IPS DF 4.7 (cell line): Measurements from ENCODE around the gene VCX.
"Not testable (repeated sequence)": the region's sequence is repeated elsewhere in the genome, so short reads cannot be mapped to it uniquely, and the experiment has no call there.

ENCODE experiments used
- DNase-seq: peaks from one replicate; pipeline ENCODE4 v3.0.0-alpha.2; 2013; ENCODE audit warnings: low spot score; ENCODE audit errors: extremely low read depth

The VCX gene

GRCh38 chrX:7842871-7843270 is at the start of gene VCX:
TSS of gene VCX (plus strand) at chrX:7843171. CDS start at chrX:7843204, 33 bp downstream.
- not testable (repeated sequence) for DNase-seq

GRCh38 chrX:7798327-7798726 is 44.6 kb upstream of the VCX start:
- no peak for DNase-seq

- DNase-seq = no peak
Observed at GRCh38 chrX:7801711-7802110, 41.3 kb upstream of the VCX start.

- DNase-seq = no peak
Observed at GRCh38 chrX:7815166-7815805, 27.7 kb upstream of the VCX start.

- no peak for DNase-seq
Observed at GRCh38 chrX:7828594-7828993, 14.4 kb upstream of the VCX start.

- DNase-seq = no peak
Observed at GRCh38 chrX:7841084-7841805, 1.7 kb upstream of the VCX start.

- DNase-seq = peak; percentile 1
Observed at GRCh38 chrX:7852166-7852565, 9.2 kb downstream of the VCX start.

GRCh38 chrX:7872042-7872441 is 29.1 kb downstream of the VCX start:
- DNase-seq = no peak

- no peak for DNase-seq
Observed at GRCh38 chrX:7876957-7877356, 34.0 kb downstream of the VCX start.

- no peak for DNase-seq
Observed at GRCh38 chrX:7889135-7889534, 46.2 kb downstream of the VCX start.

GRCh38 chrX:7889680-7890079 is 46.7 kb downstream of the VCX start:
- DNase-seq = no peak

- no peak for DNase-seq
Observed at GRCh38 chrX:7891928-7892327, 49.0 kb downstream of the VCX start.
